Measurements from ENCODE around the gene C4orf33. TPM values are rescaled to one million over a fixed set of nuclear protein-coding genes. Genes with fewer than 3 reads are reported as not detected.
"Not testable (repeated sequence)": the region's sequence is repeated elsewhere in the genome, so short reads cannot be mapped to it uniquely, and the experiment has no call there.

Gene C4orf33
- total RNA-seq, 1 experiment from 2014 or later = 12.4 TPM

DNA sequence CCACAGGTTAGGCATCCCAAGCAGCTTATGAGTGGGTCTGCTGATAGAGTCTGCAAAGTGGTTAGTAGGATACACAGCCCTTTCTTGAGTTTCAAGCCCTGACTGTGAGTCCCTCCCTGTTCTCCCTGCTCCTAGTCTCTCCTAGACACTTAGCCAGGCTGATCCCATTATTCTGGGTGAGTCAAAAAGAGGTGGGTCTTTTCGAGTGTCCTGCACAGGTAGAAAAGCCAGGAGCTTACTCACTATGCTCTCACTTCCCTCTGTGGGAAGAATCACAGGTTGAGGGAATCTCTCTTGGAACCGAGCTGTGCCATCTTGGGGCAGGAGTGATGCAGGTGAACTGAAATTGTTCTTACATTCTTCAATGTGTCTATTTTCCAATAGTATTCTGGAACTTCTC is 32.3 kb upstream of the C4orf33 start:
- POLR2A ChIA-PET (ENCODE audit: unreplicated experiment) = no interaction called here
- intact Hi-C loops (cut with micrococcal nuclease; ENCODE audit: unreplicated experiment) = no loop called here
- H3K27me3 ChIP-seq (ENCODE audit: insufficient read depth, low read depth) = no peaks in the 10 kb centered on the region
- CTCF ChIA-PET = no interaction called here
- no peaks in the 10 kb centered on the region for H3F3A ChIP-seq (ENCODE audit: insufficient read depth, low read depth)
- BruUV-seq (replicated peaks) = no TSS peak
- H4K20me1 ChIP-seq (ENCODE audit: insufficient read depth) = no peaks in the 10 kb centered on the region
- no peak for DNase-seq
- H3K9me2 ChIP-seq (ENCODE audit: insufficient read depth) = no peaks in the 10 kb centered on the region
- H3K36me3 ChIP-seq (ENCODE audit: low read depth) = no peaks in the 10 kb centered on the region
- no peaks in the 10 kb centered on the region for H3K4me1 ChIP-seq (replicated peaks; ENCODE audit: insufficient read depth)
- no peaks in the 10 kb centered on the region for H3K79me2 ChIP-seq (ENCODE audit: low read depth)
- TF ChIP-seq EZH2 (IDR thresholded peaks at IDR 0.05; ENCODE audit: low read depth) = no peak
- no peak overlapping the region for H2AFZ ChIP-seq
- no peak overlapping the region for H3K4me2 ChIP-seq
- H3K9me3 ChIP-seq (ENCODE audit: insufficient read depth, low read depth) = 0 out of 2 replicates have a peak, but pooled peaks cover 9% of the 10 kb centered on the region
- H3K4me3 ChIP-seq = no peak overlapping the region
- no peak overlapping the region for H3K27ac ChIP-seq

DNA sequence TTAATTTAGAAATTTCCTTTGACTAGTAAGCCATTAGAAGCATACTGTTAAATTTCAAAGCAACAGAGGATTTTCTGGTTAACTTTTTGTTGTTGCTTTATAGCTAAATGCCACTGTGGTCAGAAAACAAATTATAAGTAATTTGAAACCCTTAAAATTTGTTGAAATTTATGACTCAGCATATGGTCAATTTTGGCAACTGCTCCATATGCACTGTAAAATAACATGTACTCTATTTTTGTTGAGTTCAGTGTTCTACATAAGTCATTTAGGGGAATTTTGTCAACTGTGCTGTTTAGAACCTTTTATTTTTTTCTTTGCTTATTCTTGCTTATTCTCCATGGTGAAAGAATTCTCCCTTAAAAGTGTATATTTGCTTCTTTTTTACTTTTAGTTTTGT is 31.2 kb upstream of the C4orf33 start:
- Histone ChIP-seq H3K27ac (no peak overlapping the region), H3K4me3 (no peak overlapping the region), H4K20me1 (ENCODE audit: insufficient read depth) (no peaks in the 10 kb centered on the region), H2AFZ (no peak overlapping the region), H3K27me3 (ENCODE audit: insufficient read depth, low read depth) (no peaks in the 10 kb centered on the region), H3K9me3 (ENCODE audit: insufficient read depth, low read depth) (0 out of 2 replicates have a peak, but pooled peaks cover 5% of the 10 kb centered on the region), H3K9me2 (ENCODE audit: insufficient read depth) (no peaks in the 10 kb centered on the region), H3K4me2 (no peak overlapping the region), H3F3A (ENCODE audit: insufficient read depth, low read depth) (no peaks in the 10 kb centered on the region), H3K36me3 (ENCODE audit: low read depth) (no peaks in the 10 kb centered on the region), H3K79me2 (ENCODE audit: low read depth) (no peaks in the 10 kb centered on the region), H3K4me1 (replicated peaks; ENCODE audit: insufficient read depth) (no peaks in the 10 kb centered on the region)
- POLR2A ChIA-PET (ENCODE audit: unreplicated experiment) = interaction anchor here (0.7 kb wide), 1 partner anchor 290 kb away, joined by 5 read pairs; no protein-coding TSS in a partner anchor
- TF ChIP-seq, protein P1, sequence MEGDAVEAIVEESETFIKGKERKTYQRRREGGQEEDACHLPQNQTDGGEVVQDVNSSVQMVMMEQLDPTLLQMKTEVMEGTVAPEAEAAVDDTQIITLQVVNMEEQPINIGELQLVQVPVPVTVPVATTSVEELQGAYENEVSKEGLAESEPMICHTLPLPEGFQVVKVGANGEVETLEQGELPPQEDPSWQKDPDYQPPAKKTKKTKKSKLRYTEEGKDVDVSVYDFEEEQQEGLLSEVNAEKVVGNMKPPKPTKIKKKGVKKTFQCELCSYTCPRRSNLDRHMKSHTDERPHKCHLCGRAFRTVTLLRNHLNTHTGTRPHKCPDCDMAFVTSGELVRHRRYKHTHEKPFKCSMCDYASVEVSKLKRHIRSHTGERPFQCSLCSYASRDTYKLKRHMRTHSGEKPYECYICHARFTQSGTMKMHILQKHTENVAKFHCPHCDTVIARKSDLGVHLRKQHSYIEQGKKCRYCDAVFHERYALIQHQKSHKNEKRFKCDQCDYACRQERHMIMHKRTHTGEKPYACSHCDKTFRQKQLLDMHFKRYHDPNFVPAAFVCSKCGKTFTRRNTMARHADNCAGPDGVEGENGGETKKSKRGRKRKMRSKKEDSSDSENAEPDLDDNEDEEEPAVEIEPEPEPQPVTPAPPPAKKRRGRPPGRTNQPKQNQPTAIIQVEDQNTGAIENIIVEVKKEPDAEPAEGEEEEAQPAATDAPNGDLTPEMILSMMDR (conservative IDR thresholded peaks at IDR 0.05) = no peak
- TF ChIP-seq EZH2 (IDR thresholded peaks at IDR 0.05; ENCODE audit: low read depth) = no peak
- no TSS peak for BruUV-seq (replicated peaks)
- CTCF ChIA-PET = no interaction called here
- DNase-seq = no peak
- intact Hi-C loops (cut with micrococcal nuclease; ENCODE audit: unreplicated experiment) = no loop called here

DNA sequence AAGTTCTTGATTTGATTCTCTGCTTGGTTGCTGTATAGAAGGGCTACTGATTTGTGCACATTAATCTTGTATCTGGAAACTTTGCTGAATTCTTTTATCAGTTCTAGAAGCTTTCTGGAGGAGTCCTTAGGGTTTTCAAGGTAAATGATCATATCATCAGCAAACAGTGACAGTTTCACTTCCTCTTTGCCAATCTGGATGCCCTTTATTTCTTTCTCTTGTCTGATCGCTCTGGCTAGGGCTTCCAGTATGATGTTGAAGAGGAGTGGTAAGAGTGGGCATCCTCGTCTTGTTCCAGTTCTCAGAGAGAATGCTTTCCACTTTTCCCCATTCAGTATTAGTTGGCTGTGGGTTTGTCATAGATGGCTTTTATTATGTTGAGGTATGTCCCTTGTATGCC is 26.4 kb upstream of the C4orf33 start:
- BruUV-seq (replicated peaks); H3F3A ChIP-seq (ENCODE audit: insufficient read depth, low read depth); CTCF ChIA-PET: not testable (repeated sequence)

GRCh38 chr4:129077326-129077725 is 18.6 kb upstream of the C4orf33 start:
- no peaks in the 10 kb centered on the region for H3K4me1 ChIP-seq (replicated peaks; ENCODE audit: insufficient read depth)
- TF ChIP-seq EZH2 (IDR thresholded peaks at IDR 0.05; ENCODE audit: low read depth) = no peak
- TF ChIP-seq, protein P1 (conservative IDR thresholded peaks at IDR 0.05) = no peak
- H3K9me3 ChIP-seq (ENCODE audit: insufficient read depth, low read depth) = peaks cover under 1% of the 10 kb centered on the region; the same call in 1 of the 2 replicates
- no peaks in the 10 kb centered on the region for H3K79me2 ChIP-seq (ENCODE audit: low read depth)
- H3K36me3 ChIP-seq (ENCODE audit: low read depth) = no peaks in the 10 kb centered on the region
- ChIA-PET CTCF (interaction anchor here (0.6 kb wide), 1 partner anchor 1086 kb away, joined by 3 read pairs; no protein-coding TSS in a partner anchor), POLR2A (ENCODE audit: unreplicated experiment) (no interaction called here)
- no peak for DNase-seq
- H3K27ac ChIP-seq = no peak overlapping the region
- H3F3A ChIP-seq (ENCODE audit: insufficient read depth, low read depth) = no peaks in the 10 kb centered on the region
- BruUV-seq (replicated peaks) = no TSS peak
- intact Hi-C loops (cut with micrococcal nuclease; ENCODE audit: unreplicated experiment) = no loop called here
- H3K4me3 ChIP-seq = no peak overlapping the region
- no peaks in the 10 kb centered on the region for H4K20me1 ChIP-seq (ENCODE audit: insufficient read depth)
- H3K27me3 ChIP-seq (ENCODE audit: insufficient read depth, low read depth) = no peaks in the 10 kb centered on the region
- H3K9me2 ChIP-seq (ENCODE audit: insufficient read depth) = no peaks in the 10 kb centered on the region
- no peak overlapping the region for H3K4me2 ChIP-seq
- H2AFZ ChIP-seq = no peak overlapping the region

More for the DNA sequence above, 26.4 kb upstream of the C4orf33 start:
- H4K20me1 ChIP-seq (ENCODE audit: insufficient read depth); POLR2A ChIA-PET (ENCODE audit: unreplicated experiment); H3K36me3 ChIP-seq (ENCODE audit: low read depth); H3K4me1 ChIP-seq (replicated peaks; ENCODE audit: insufficient read depth); H3K27ac ChIP-seq; H3K79me2 ChIP-seq (ENCODE audit: low read depth); H3K9me2 ChIP-seq (ENCODE audit: insufficient read depth); H3K4me2 ChIP-seq; H3K4me3 ChIP-seq; H3K27me3 ChIP-seq (ENCODE audit: insufficient read depth, low read depth); H2AFZ ChIP-seq; DNase-seq; H3K9me3 ChIP-seq (ENCODE audit: insufficient read depth, low read depth); intact Hi-C loops (cut with micrococcal nuclease; ENCODE audit: unreplicated experiment): not testable (repeated sequence)

Measured in PC-9 (cell line).